ENCODE data around the gene DLG2.

DNA sequence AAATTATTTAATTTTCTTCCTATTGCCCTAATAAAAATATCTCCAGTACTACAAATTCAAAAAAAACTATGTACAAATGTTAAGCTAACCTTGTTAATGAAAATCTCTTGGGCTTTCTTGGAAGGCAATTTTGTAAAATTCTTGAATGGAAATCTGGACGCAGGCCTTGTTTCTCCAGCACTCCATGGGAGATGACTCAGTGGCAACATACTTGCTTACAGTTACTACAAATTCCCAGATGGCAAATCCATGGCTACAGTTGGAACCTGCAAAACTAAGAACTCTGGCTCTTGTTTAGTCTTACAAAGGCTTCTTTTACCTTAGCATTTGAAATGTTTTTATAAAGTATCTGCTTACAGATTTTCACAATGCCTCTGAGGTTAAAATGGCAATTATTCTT is 725.2 kb downstream of the DLG2 start:
- no peak for TF ChIP-seq CTCF (IDR thresholded peaks at IDR 0.05; ENCODE audit: control extremely low read depth in 1 of 3, insufficient read depth in 1 of 3, low read depth in 1 of 3, low read length in 3 of 3)
- no peak for TF ChIP-seq RAD21 (IDR thresholded peaks at IDR 0.05 in 1 of 2, conservative IDR thresholded peaks at IDR 0.05 in 1 of 2; ENCODE audit: low read depth in 2 of 2, low read length in 2 of 2)
- TF ChIP-seq BRCA1 (IDR thresholded peaks at IDR 0.05; ENCODE audit: low read depth, low read length): no peak
- no peak for TF ChIP-seq RFX5 (IDR thresholded peaks at IDR 0.05; ENCODE audit: borderline replicate concordance, low read depth, low read length)
- no peak for TF ChIP-seq POLR2AphosphoS5 (IDR thresholded peaks at IDR 0.05; ENCODE audit: low read depth, low read length)
- TF ChIP-seq, protein P1, sequence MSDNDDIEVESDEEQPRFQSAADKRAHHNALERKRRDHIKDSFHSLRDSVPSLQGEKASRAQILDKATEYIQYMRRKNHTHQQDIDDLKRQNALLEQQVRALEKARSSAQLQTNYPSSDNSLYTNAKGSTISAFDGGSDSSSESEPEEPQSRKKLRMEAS (IDR thresholded peaks at IDR 0.05): no peak
- no peak for TF ChIP-seq SP4 (IDR thresholded peaks at IDR 0.05; ENCODE audit: low read length)
- no peak for TF ChIP-seq JUN (IDR thresholded peaks at IDR 0.05; ENCODE audit: low read depth, low read length)
- TF ChIP-seq SUZ12 (IDR thresholded peaks at IDR 0.05; ENCODE audit: low read length): no peak
- no peak for TF ChIP-seq TAF1 (IDR thresholded peaks at IDR 0.05; ENCODE audit: low read depth, low read length)
- no peak for TF ChIP-seq POLR2A (IDR thresholded peaks at IDR 0.05; ENCODE audit: control extremely low read depth in 1 of 2, low read depth in 2 of 2, low read length in 2 of 2)
- TF ChIP-seq RNF2 (IDR thresholded peaks at IDR 0.05; ENCODE audit: borderline replicate concordance, low read depth, low read length, missing control alignments, poor library complexity, severe bottlenecking): no peak
- TF ChIP-seq RXRA (IDR thresholded peaks at IDR 0.05; ENCODE audit: insufficient read depth, low read depth, low read length): no peak
